B cell (primary cell): ENCODE measurements around the gene SPATA19.

Experiments used
- EZH2 ChIP-seq: IDR thresholded peaks from 2 replicates; pipeline ENCODE4 v1.6.1; 2012; ENCODE audit warnings: borderline replicate concordance, low read depth, mild to moderate bottlenecking, moderate library complexity, low read length; ENCODE audit not compliant: insufficient read depth, poor library complexity, severe bottlenecking
- TF ChIP-seq, protein P1 (sequence below): fragments of 200-600 bp; IDR thresholded peaks from one replicate; pipeline ENCODE4 v1.8.0; 2022; ENCODE audit warnings: antibody characterized with exemption, mild to moderate bottlenecking

GRCh38 chr11:133841279-133842043 is 3.9 kb downstream of the SPATA19 start:
- TF ChIP-seq, protein P1, sequence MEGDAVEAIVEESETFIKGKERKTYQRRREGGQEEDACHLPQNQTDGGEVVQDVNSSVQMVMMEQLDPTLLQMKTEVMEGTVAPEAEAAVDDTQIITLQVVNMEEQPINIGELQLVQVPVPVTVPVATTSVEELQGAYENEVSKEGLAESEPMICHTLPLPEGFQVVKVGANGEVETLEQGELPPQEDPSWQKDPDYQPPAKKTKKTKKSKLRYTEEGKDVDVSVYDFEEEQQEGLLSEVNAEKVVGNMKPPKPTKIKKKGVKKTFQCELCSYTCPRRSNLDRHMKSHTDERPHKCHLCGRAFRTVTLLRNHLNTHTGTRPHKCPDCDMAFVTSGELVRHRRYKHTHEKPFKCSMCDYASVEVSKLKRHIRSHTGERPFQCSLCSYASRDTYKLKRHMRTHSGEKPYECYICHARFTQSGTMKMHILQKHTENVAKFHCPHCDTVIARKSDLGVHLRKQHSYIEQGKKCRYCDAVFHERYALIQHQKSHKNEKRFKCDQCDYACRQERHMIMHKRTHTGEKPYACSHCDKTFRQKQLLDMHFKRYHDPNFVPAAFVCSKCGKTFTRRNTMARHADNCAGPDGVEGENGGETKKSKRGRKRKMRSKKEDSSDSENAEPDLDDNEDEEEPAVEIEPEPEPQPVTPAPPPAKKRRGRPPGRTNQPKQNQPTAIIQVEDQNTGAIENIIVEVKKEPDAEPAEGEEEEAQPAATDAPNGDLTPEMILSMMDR = no peak
- TF ChIP-seq EZH2 = no peak
